HL-60 (cell line): ENCODE measurements around the gene SLC39A3.

Experiments used
- DNase-seq, 2 experiments: peaks; one replicate each; pipeline ENCODE4 v3.0.0-alpha.2; 2010 to 2020; ENCODE audit warnings: low read depth in 1 of 2, low spot score in 1 of 2
- H3K27ac ChIP-seq: fragments of 250-450 bp; sonication (Bioruptor Pico); replicated peaks from 2 replicates; pipeline ENCODE4 v1.5.1; 2020; ENCODE audit warnings: mild to moderate bottlenecking, moderate library complexity
- H3K27me3 ChIP-seq: fragments of 250-450 bp; sonication (Bioruptor Pico); 2 replicates; pipeline ENCODE4 v1.5.1; 2021; ENCODE audit warnings: mild to moderate bottlenecking, moderate library complexity; ENCODE audit not compliant: insufficient read depth, poor library complexity, severe bottlenecking
- H3K4me3 ChIP-seq: replicated peaks from 2 replicates; pipeline ENCODE4 v1.5.1; 2011; ENCODE audit warnings: mild to moderate bottlenecking, control low read depth, low read length; ENCODE audit not compliant: insufficient read depth
- GABPA ChIP-seq: IDR thresholded peaks from 2 replicates; pipeline ENCODE4 v1.6.1; 2012; ENCODE audit warnings: low read depth
- POLR2AphosphoS5 ChIP-seq: IDR thresholded peaks from 2 replicates; pipeline ENCODE4 v1.6.1; 2012; ENCODE audit warnings: low read depth
- SPI1 ChIP-seq: IDR thresholded peaks from 2 replicates; pipeline ENCODE4 v1.6.1; 2012; ENCODE audit warnings: low read depth, mild to moderate bottlenecking, borderline replicate concordance
- TF ChIP-seq, protein P1 (sequence below): IDR thresholded peaks from 2 replicates; pipeline ENCODE4 v1.6.1; 2012; ENCODE audit warnings: low read depth; ENCODE audit not compliant: insufficient replicate concordance
- TF ChIP-seq, protein P2 (sequence below): IDR thresholded peaks from one replicate; pipeline ENCODE4 v1.5.1; 2011; ENCODE audit warnings: low read length, control low read depth, inconsistent platforms; ENCODE audit not compliant: insufficient read depth

Gene SLC39A3

DNA sequence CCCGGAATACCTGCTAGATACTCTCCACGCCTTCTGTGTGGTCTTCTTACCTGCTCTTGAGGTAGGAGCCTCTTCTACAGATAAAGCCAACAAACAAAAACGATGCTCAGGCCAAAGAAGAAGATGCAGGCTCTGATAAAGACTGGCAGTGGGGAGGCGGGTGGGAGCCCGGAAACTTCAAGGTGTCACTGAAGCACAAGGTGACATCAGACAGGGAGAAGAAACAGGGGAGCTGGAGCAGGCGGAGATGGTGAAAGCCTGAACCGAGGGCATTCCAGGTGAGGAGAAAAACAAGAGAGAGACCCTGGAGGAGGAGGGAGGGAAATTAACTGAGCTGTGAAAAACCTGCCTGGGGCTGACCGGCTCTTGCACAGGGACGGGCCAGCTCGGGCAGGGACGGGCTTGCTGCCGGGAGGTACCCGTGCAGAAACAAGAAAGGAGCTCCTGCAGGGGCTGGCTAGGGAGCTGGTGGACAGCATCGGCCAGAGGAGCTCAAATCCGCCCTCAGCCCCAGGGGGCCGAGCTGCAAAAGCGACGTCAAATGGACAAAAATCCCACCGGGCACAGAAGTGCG, 56.3 kb downstream of the SLC39A3 start:
- no peak for DNase-seq
- no peak overlapping the region for H3K27ac ChIP-seq
- no peak overlapping the region for H3K4me3 ChIP-seq
- TF ChIP-seq, protein P1, sequence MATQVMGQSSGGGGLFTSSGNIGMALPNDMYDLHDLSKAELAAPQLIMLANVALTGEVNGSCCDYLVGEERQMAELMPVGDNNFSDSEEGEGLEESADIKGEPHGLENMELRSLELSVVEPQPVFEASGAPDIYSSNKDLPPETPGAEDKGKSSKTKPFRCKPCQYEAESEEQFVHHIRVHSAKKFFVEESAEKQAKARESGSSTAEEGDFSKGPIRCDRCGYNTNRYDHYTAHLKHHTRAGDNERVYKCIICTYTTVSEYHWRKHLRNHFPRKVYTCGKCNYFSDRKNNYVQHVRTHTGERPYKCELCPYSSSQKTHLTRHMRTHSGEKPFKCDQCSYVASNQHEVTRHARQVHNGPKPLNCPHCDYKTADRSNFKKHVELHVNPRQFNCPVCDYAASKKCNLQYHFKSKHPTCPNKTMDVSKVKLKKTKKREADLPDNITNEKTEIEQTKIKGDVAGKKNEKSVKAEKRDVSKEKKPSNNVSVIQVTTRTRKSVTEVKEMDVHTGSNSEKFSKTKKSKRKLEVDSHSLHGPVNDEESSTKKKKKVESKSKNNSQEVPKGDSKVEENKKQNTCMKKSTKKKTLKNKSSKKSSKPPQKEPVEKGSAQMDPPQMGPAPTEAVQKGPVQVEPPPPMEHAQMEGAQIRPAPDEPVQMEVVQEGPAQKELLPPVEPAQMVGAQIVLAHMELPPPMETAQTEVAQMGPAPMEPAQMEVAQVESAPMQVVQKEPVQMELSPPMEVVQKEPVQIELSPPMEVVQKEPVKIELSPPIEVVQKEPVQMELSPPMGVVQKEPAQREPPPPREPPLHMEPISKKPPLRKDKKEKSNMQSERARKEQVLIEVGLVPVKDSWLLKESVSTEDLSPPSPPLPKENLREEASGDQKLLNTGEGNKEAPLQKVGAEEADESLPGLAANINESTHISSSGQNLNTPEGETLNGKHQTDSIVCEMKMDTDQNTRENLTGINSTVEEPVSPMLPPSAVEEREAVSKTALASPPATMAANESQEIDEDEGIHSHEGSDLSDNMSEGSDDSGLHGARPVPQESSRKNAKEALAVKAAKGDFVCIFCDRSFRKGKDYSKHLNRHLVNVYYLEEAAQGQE: no peak
- TF ChIP-seq GABPA (no peak), POLR2AphosphoS5 (no peak), SPI1 (no peak)
- TF ChIP-seq, protein P2, sequence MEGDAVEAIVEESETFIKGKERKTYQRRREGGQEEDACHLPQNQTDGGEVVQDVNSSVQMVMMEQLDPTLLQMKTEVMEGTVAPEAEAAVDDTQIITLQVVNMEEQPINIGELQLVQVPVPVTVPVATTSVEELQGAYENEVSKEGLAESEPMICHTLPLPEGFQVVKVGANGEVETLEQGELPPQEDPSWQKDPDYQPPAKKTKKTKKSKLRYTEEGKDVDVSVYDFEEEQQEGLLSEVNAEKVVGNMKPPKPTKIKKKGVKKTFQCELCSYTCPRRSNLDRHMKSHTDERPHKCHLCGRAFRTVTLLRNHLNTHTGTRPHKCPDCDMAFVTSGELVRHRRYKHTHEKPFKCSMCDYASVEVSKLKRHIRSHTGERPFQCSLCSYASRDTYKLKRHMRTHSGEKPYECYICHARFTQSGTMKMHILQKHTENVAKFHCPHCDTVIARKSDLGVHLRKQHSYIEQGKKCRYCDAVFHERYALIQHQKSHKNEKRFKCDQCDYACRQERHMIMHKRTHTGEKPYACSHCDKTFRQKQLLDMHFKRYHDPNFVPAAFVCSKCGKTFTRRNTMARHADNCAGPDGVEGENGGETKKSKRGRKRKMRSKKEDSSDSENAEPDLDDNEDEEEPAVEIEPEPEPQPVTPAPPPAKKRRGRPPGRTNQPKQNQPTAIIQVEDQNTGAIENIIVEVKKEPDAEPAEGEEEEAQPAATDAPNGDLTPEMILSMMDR: no peak
- no peaks in the 10 kb centered on the region for H3K27me3 ChIP-seq
